SK-N-SH treated with all-trans-retinoic acid at 6 μM for 48 hours (cell line): ENCODE measurements around the gene SCYGR8.

Source experiments
- OSR1 ChIP-seq: fragments of 250-450 bp; sonication (Bioruptor Pico); IDR thresholded peaks from 2 replicates; pipeline ENCODE4 v1.8.0; 2022; ENCODE audit warnings: moderate library complexity, mild to moderate bottlenecking, inconsistent platforms
- ZFP30 ChIP-seq: fragments of 450-650 bp; formaldehyde crosslinking; IDR thresholded peaks from 2 replicates; pipeline ENCODE4 v1.5.0; 2022; ENCODE audit warnings: mild to moderate bottlenecking, moderate library complexity

- TF ChIP-seq ZFP30 (CRISPR knock-in tag): no peak
- TF ChIP-seq OSR1: no peak
Observed at GRCh38 chr2:227728035-227728434, 17.7 kb upstream of the SCYGR8 start, which contains the start of gene SCYGR7.
